CD4-positive, alpha-beta T cell treated with Interferon gamma for 1 hour (primary cell): ENCODE results near the gene PAX8.
A peak's percentile ranks its signal among the peaks of the same experiment; 100 is the strongest.
"Not testable (repeated sequence)": the region's sequence is repeated elsewhere in the genome, so short reads cannot be mapped to it uniquely, and the experiment has no call there.

ENCODE experiments used
- DNase-seq: peaks from one replicate; pipeline ENCODE4 v3.0.0-alpha.2; 2020

PAX8 gene

GRCh38 chr2:113278742-113279139 is at the start of gene PAX8:
Gene PAX8 (minus strand): TSS chr2:113278921. CDS start chr2:113278394, 527 bp downstream.
- no peak for DNase-seq

GRCh38 chr2:113328043-113328442 is 49.3 kb upstream of the PAX8 start:
- DNase-seq, result no peak

- DNase-seq, result not testable (repeated sequence)
Measured at GRCh38 chr2:113325161-113325731, 46.5 kb upstream of the PAX8 start.

- peak; percentile 2 for DNase-seq
Measured at GRCh38 chr2:113324684-113325160, 46.0 kb upstream of the PAX8 start.

- DNase-seq, result not testable (repeated sequence)
Measured at GRCh38 chr2:113323129-113323528, 44.4 kb upstream of the PAX8 start.

GRCh38 chr2:113320106-113320505 is 41.4 kb upstream of the PAX8 start:
- DNase-seq, result not testable (repeated sequence)

- DNase-seq, result not testable (repeated sequence)
Measured at GRCh38 chr2:113318941-113319340, 40.2 kb upstream of the PAX8 start.

GRCh38 chr2:113316085-113316484 is 37.4 kb upstream of the PAX8 start:
- no peak for DNase-seq

- not testable (repeated sequence) for DNase-seq
Measured at GRCh38 chr2:113314663-113315062, 35.9 kb upstream of the PAX8 start.

- not testable (repeated sequence) for DNase-seq
Measured at GRCh38 chr2:113314176-113314575, 35.5 kb upstream of the PAX8 start.

GRCh38 chr2:113311781-113312180 is 33.1 kb upstream of the PAX8 start:
- not testable (repeated sequence) for DNase-seq

- DNase-seq, result not testable (repeated sequence)
Measured at GRCh38 chr2:113311191-113311590, 32.5 kb upstream of the PAX8 start.

GRCh38 chr2:113309655-113310387 is 31.1 kb upstream of the PAX8 start:
- no peak for DNase-seq

- not testable (repeated sequence) for DNase-seq
Measured at GRCh38 chr2:113308784-113309183, 30.1 kb upstream of the PAX8 start.

GRCh38 chr2:113306207-113306606 is 27.5 kb upstream of the PAX8 start:
- not testable (repeated sequence) for DNase-seq

- DNase-seq, result not testable (repeated sequence)
Measured at GRCh38 chr2:113305749-113306148, 27.0 kb upstream of the PAX8 start.

GRCh38 chr2:113305146-113305545 is 26.4 kb upstream of the PAX8 start:
- DNase-seq, result no peak

GRCh38 chr2:113304702-113305101 is 26.0 kb upstream of the PAX8 start:
- no peak for DNase-seq

GRCh38 chr2:113302216-113302980 is 23.7 kb upstream of the PAX8 start:
- DNase-seq, result not testable (repeated sequence)

- no peak for DNase-seq
Measured at GRCh38 chr2:113300281-113300680, 21.6 kb upstream of the PAX8 start.

GRCh38 chr2:113298176-113298575 is 19.5 kb upstream of the PAX8 start:
- no peak for DNase-seq

- peak; percentile 21 for DNase-seq
Measured at GRCh38 chr2:113297590-113297989, 18.9 kb upstream of the PAX8 start.

- DNase-seq, result no peak
Measured at GRCh38 chr2:113291191-113291590, 12.5 kb upstream of the PAX8 start.
